Astrocyte of the hippocampus (primary cell): ENCODE measurements around the gene DLGAP1.
"Not testable (repeated sequence)": the region's sequence is repeated elsewhere in the genome, so short reads cannot be mapped to it uniquely, and the experiment has no call there.

Source experiments
- DNase-seq: peaks from one replicate; pipeline ENCODE4 v3.0.0; 2011; ENCODE audit warnings: low read depth, low spot score

Gene DLGAP1

DNA sequence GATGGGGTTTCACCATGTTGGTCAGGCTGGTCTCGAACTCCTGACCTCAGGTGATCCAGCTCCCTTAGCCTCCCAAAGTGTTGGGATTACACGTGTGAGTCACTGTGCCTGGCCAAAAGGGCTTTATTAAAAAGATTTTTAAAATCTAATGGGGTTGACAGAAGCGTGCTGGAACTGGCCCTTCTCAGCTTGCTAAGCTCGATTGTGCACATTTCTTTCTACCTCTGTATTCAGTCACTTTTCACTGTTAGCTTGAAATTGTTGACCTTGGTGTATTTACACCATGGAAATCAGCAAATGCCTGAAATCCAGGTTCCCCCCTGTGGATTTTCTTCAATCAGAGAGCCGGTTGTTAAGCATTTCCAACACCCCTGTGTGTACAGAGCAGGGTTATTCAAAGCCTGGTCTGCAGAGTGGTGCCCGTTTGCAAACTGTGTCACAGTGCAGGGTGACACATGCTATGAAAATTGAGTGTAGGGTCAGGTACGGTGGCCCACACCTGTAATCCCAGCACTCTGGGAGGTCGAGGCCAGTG, 864.9 kb downstream of the DLGAP1 start:
- no peak for DNase-seq

GRCh38 chr18:3585656-3586509, 869.2 kb downstream of the DLGAP1 start:
- DNase-seq: peak; percentile 81

- no peak for DNase-seq
These were observed 870.1 kb downstream of the DLGAP1 start for GRCh38 chr18:3584897-3585460.

- no peak for DNase-seq
These were observed 870.7 kb downstream of the DLGAP1 start for GRCh38 chr18:3584266-3584861.

DNA sequence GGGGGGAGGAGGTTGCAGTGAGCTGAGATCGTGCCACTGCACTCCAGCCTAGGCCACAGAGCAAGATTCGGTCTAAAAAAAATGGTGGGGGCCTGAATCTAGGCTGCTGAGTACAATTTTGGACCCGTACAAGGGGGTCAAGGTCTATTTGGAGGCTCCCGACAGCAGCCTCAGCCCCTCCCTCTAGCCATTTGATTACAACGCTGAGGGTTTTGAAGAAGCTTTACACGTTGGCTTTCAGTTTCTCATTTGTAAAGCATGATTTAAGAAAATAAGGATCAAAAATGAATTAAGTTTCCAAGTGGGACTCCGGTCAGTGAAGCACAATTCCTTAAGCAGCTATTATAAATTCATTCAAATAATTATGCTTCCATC, 871.2 kb downstream of the DLGAP1 start:
- DNase-seq: no peak

GRCh38 chr18:3583106-3583872, 871.8 kb downstream of the DLGAP1 start:
- not testable (repeated sequence) for DNase-seq

DNA sequence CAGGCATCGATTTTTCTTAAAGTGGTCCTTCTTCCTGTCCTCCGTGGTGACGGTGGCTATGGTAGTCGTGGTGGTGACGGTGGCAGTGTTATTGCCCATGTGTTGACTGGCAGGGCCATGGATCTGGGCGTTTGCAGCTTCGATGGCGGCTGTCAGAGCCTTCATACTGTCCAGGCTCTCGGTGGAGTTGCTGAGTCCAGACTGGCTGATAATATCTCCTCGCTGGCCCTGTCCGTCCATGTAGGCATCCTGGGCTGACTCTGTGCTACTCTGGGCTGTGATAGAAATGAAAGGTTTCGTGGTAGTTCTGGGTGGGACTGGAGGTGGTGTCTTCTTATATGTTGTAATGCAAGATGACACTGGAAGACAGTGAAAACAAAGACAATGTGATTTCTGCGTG, 873.2 kb downstream of the DLGAP1 start:
- DNase-seq: no peak

- DNase-seq: not testable (repeated sequence)
These were observed 874.5 kb downstream of the DLGAP1 start for GRCh38 chr18:3580523-3581025.

DNA sequence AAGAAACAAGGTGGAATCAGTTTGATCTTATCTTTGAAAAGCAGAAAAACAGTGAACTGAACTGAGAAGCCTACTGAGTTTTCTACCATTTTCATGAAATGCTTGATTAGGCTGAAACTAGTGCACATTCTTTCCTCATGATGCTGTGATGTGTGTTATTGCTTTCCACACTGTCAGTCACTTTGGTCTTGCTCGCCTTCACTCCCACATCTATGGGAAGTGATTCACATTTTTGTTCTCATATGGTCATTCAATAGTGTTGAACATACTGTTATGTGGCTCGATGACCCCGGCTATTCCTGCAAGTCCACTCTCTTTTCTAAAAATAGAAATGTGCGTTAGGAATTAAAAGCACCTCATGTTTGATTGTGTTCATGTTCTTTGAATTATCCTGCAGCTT, 875.4 kb downstream of the DLGAP1 start:
- peak; percentile 90 for DNase-seq

DNA sequence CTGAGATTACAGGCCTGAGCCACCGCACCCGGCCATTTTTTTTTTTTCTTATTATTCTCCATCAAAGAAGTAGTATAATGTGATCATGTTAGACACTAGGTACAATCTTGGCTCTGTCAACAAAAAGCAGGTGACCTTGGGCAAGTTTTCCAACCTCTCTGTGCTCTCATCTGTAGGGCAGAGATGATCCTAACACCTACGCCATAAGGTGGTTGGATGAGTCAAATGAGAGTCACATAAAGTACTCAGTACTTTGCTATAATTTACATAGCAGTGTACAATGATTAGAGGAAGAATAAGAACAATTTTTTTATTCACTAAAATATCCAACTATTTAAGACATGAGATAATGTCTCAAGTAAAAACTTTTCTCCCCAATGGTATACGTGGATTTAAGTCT, 876.5 kb downstream of the DLGAP1 start:
- no peak for DNase-seq

- DNase-seq: no peak
These were observed 877.7 kb downstream of the DLGAP1 start for GRCh38 chr18:3577281-3577855.

GRCh38 chr18:3572761-3573160, 882.3 kb downstream of the DLGAP1 start:
- DNase-seq: no peak

GRCh38 chr18:3566851-3567250, 888.3 kb downstream of the DLGAP1 start:
- no peak for DNase-seq

GRCh38 chr18:3560755-3561154, 894.4 kb downstream of the DLGAP1 start:
- no peak for DNase-seq

GRCh38 chr18:3554811-3555427, 900.2 kb downstream of the DLGAP1 start:
- no peak for DNase-seq

- DNase-seq: peak; percentile 63
These were observed 901.0 kb downstream of the DLGAP1 start for GRCh38 chr18:3554091-3554601.

DNA sequence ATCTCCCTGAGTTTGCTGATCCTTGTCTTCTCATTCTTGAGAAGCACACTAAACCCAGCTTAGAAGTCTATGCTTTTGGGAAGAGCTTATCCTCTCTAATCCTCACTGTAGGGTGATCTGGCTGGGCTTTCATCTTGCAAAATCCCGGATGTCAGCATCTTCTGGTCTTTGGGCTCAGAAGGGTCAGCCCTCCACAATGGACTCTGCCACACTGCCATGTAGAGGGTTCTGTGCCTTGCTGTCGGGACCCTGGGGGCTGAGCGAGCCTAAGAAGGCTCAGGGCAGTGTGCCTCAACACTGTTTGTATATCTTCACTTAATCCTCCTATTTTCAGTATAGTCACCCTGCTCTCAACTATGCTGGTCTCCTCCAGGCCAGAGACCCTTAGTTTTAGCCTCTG, 902.8 kb downstream of the DLGAP1 start:
- no peak for DNase-seq

GRCh38 chr18:3547891-3548615, 907.1 kb downstream of the DLGAP1 start:
- no peak for DNase-seq

- no peak for DNase-seq
These were observed 909.0 kb downstream of the DLGAP1 start for GRCh38 chr18:3546106-3546505.

- no peak for DNase-seq
These were observed 910.6 kb downstream of the DLGAP1 start for GRCh38 chr18:3544537-3544936.
